Middle frontal gyrus (tissue), 1 donor: ENCODE results near the gene UFD1.
A peak's percentile ranks its signal among the peaks of the same experiment; 100 is the strongest.

ENCODE experiments used
- DNase-seq: peaks from one replicate; pipeline ENCODE4 v3.0.0-alpha.2; 2015; ENCODE audit warnings: low spot score; ENCODE audit errors: extremely low spot score

Gene UFD1, protein sequence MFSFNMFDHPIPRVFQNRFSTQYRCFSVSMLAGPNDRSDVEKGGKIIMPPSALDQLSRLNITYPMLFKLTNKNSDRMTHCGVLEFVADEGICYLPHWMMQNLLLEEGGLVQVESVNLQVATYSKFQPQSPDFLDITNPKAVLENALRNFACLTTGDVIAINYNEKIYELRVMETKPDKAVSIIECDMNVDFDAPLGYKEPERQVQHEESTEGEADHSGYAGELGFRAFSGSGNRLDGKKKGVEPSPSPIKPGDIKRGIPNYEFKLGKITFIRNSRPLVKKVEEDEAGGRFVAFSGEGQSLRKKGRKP

DNA sequence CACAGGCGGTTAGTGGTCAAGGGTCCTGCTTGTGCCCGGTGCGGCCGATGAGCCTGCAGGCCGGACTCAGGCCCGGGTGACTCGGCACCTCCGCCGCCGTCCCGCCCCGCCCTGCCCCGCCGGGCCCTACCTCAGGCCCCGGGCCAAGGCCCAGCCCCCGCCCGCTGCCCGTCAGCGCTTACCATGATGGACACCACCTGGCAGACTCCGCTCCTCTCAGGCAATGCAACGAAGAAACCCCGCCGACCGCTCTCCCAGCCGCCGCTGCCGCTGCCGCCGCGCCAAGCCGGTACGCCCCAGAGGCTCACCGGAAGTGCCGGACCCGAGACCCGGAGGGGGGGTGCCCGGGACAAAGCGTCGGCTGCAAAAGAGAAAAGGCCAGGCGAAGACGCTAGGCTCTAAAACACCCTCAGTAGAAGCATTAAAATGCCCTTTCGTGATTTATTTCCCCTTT, at the start of gene UFD1:
Gene UFD1, minus strand, starts transcription at position 293 of the 454 bp plus-strand sequence. Its CDS starts 108 bp downstream, at position 185.
- peak; percentile 44 for DNase-seq

DNA sequence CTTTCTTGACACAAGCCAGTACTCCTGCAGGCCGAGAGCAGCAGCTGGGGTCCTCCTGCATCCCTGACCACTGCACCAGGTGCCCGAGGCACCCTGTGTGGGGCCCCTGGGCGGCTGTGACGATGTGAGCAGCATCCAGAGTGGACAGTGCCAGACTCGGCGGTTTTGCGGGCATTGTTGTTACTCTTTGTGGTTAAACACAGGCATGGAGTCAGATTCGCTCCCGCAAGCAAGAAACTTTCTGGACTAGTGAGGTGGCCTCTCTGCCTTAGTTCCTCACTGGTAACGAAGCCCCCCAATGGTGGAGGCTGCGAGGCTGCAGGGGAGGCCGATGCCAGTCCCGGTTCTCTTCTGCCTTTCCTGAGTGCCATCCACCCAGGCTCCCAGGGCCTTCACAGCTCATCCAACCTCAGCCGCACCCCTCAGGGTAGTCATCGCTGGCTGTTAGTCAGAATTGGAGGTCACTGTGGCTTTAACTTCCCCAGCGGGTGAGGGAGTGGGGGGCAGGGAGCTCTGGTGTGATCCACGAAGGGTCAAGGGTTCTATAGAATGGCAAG, 48.9 kb upstream of the UFD1 start:
- no peak for DNase-seq

DNA sequence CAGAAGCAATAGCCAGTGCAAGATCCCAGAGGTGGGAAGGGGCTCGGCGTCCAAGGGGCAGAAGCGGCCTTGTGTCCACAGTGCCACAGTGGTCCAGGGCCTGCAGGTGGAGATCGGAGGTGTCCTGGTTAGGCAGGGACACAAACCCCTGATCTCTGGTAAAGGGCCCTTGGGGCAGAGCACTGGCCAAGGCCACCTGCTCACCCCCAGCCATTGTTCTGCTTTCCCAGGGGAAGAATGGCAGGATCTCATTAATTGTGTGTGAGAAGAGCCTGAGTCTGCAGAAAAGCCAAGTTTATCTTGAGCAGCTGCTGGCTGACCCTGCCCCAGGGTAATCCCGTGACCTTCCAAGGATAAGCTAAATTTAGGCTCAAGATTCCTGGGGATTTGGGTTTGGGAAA, 48.3 kb upstream of the UFD1 start:
- no peak for DNase-seq

DNA sequence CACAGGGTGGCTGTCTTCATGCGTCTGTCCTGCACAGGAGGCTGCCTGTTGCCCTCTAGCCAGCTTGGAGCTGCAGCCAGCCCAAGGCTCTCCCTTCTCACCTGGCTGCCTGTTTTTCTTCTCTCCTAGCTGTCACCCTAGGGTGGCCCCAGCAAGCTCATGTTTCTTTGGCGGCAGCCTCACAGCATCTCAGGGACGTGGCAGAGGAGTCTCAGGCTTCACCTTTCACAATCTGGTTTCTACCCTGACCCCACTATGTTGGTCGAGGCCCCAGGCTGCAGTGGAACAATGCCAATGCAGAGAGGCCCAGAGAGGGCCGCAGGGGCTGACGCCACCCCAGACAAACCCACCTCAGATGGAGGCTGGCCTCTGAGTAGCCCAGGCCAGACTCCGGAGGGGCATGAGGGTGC, 47.7 kb upstream of the UFD1 start:
- no peak for DNase-seq

DNA sequence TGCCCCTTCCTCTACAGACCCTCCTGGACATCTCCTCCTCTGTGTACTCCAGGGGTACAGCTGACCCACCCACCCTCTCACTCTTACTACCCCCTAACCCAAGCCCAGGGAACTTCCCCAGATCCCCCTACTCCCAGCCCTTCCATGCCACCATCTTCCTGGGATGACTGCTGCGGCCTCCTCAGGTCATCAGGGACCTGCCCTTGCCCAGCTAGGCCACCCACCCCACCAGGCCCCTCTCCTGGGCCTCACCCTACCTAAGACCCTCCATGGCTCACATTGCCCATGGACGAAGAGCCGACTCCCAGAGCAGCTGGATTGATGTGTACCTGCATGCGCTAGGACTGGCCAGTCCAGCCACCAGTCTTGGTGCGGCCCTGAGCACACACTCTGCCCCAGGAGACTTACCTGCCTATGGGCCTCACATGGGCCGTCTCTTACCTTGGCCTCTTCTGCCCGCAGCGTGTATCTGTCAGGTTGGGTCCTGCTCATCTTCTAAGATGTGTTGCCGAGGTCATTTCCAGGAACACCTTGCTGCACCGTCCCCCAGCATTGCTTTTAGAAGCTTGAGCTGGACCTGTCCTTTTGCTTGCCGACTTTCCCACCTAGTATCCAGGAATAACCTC, 47.2 kb upstream of the UFD1 start:
- no peak for DNase-seq

DNA sequence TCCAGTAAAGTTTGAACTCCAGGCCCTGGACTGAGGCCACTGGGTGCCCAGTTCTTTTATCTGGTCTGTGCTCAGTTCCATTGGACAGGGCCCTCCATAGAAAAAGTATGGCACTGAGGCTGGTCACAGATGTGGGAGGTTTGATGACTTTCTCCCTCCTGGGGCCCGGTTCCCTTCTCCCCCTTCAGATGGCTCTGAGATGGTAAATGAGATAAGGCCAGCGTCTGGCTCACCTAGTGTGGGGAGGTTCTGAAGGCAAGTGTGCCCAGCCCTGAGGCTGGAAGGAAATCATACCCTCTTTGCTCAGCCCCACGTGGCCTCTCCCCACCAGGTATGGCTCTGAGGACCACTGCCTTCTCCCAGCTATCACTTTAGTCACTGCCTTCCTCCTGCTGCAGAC, 46.7 kb upstream of the UFD1 start:
- no peak for DNase-seq

DNA sequence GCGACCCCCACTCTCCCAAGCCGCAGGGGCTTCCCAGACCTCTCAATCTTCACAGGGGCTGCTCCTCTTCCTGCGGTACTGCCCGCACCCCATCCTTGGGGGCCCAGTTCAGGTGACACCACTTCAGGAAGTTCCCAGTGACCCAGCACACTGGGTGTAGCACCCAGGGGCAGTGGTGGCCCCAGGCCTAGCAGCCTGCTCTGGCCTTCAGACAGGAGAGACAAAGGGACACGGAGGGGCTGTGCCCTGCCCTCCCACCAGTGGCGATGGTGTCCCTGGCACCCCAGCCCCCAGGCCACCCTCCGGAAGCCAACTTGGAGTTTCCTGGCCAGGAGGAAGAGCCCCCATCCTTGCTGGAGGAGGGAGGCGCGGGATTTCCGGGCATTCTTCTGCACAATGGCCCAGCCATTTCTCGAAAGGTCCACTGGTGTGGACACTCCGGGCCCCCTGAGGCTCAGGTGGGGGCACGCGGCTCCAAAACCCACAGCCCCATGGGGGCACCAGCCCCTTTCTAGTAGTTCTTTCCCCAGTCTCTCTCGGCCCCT, 46.2 kb upstream of the UFD1 start:
- DNase-seq = no peak

DNA sequence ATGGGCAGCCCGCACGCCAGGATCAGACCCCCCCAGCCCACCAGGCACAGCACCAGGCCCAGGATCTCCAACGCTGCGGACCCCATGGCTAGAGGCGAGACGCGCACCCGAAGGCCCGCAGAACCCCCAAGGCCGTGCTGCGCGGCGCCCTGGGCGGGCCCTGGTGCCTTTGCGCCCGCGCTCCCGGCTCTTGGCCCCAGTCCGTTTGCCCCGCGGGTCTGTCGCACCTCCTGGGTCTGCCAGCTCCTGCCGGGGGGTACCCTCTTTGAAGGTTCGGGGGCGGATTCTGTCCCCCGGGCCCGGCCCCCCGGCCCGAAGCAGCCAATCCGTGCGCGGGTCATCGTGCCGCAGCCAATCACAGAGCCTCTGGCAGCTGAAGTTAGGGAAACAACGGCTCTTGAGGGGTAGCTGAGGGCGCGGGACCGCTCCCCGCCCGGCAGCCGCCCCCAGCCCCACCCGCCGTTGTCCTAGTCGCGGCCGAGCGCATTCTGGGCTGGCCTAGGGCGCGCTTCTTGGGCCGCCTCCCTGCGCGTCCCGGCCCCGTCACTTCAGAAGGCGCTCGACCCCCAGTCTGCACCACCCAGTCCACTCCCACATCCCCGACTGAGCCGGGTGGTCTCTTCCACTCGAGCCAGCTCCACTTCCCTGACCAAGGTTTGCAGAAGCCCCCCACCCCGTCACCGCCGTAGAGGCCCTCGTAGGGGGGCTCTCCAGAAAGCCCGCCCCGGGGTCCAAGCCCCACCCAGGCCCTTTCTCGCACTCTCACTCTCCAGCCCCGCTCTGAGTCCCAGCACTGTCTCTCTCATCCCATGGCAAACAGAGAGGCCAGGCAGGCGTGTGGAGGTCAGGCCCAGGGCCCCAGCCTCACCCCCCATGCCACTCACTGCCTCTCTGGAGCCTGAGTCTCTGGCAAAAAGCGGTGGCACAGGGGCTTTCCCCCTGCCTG, 45.5 kb upstream of the UFD1 start, which contains the start of gene CLDN5:
Gene CLDN5, minus strand, starts transcription at position 241 of the 946 bp plus-strand sequence. Its CDS starts 155 bp downstream, at position 86.
- DNase-seq = no peak

DNA sequence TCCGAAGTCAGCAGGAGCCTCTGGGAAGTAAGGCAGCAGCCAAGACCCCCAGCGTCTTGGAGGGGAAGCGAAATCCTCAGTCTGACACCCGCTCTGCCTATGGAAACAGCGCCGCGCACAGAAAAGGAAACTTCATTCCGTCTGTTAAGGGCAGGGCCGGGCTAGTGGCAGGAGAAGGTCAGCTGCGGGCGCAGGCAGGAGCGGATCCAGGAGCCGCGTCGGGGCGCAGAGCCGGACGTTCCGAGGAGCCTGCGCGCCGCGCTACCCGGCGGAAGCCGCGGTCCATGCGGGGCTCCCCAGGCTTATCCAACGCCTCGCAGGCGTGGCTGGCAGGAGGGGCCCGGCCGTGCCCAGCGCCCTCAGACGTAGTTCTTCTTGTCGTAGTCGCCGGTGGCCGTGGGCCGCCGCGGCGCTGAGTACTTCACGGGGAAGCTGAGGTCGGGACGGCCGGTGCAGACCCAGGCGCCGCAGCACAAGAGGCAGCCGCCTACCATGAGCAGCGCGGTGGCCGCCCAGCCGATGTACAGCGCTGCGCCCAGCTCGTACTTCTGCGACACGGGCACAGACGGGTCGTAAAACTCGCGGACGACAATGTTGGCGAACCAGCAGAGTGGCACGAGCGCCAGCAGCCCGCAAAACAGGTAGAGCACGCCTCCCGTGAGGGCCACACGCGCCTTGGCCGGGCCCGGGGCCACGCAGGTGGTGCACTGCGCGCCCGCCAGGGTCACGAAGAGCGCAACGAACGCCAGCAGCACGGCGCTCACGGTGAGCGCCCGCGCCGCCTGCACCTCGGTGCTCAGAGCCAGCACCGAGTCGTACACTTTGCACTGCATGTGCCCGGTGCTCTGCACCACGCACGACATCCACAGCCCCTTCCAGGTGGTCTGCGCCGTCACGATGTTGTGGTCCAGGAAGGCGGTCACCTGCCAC, 44.5 kb upstream of the UFD1 start:
- no peak for DNase-seq

DNA sequence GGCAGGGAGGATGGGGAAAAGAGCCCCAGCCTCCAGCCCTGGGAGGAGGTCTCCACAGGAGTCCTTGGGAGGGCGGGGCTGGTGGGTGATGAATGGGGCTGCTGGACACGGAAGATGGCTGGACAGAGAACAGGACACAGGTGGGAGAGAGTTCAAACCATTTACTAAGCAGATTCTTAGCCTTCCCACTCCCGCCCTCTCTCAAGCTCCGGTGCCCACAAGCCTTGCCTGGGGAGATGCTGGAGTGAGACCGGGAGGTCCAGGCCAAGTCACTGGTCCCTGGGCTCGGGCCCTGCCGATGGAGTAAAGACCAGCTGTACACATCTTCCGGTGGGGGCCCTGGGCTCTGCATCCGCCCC, 43.9 kb upstream of the UFD1 start:
- DNase-seq = no peak

DNA sequence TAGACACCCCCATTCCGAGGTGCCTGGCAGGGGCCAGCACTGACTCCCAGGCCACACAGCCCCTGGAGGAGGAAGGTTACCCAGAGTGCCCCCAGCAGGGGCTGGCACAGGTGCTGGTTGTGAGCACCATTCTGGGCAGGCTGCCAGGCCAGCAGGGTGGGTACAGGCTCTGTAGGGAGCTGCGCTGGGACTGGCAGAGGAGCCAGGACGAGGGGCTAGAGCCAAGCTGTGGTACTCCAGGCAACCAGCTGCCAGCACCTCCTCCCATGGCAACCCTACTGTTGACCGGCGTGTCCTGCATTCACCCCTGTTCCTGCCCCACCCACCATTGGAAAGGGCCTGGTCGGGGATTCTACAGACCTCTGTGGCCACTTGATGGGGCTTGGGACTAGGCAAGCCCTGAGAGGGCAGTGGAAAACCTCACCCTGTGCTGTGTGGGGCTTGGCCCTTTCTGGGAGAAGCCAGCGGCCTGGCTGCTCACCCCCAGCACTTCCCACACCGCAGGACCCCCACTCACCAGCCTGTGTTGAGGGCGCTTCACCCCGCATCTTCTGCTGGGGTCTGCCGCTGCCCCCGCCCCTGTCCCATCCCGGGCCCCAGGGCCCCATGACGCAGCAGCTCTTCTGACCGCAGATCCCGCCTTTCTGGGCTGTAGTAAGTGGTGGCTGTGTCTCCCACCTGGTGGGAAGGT, 43.3 kb upstream of the UFD1 start:
- no peak for DNase-seq

DNA sequence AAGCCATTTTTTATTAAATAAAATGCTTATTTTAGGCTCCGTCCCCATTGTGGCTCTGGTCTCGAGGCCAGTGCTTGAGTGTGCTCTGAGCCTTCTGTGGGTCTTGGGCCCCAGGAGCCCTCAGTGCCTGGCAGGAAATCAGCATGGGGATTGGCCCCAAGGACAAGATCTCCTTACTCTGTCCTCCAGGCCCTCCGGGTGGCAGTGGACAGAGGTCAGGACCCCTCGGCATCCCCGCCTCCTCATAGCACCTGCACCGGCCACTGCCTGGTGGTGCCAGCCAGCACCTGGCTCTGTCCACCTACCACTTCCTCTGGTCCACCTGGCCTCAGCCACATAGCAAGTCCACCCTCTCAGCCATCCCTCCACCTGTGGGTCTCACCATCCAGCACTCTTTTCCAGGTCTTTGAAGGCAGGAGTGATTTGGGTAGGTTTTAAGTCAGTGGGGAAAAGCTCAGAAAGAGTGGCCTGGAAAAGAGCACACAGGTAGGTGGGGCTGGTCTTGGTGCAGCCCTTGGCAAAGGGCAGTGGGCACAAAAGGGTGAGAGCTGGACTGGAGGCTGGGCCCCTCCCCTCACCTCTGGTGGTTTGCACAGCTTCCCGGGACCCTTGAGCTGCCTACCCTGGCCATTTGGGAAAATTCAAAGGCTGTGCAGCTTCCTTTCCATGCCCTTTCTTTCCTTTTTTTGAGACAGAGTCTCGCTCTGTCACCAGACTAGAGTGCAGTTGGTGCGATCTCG, 41.7 kb upstream of the UFD1 start:
- DNase-seq = no peak

DNA sequence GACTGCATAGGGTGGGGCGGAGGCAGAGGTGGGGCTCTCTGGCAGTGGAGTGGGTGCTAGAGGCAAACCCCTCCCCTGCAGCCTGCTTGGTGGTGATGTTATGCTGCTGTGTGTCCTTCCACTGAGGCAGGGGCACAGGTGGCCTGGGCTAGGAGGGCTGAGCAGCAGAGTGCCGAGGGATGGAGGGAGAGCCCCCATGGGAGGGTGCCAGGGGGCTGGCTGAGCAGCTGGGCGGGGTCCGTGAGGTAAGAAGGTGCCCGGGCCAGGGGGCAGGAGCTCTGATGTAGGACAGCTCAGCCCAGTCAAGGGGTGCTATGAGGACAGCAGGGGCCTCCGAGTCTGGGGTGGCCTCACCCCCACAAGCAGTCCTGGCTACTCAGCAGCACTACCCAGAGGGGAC, 41.0 kb upstream of the UFD1 start:
- DNase-seq = no peak

DNA sequence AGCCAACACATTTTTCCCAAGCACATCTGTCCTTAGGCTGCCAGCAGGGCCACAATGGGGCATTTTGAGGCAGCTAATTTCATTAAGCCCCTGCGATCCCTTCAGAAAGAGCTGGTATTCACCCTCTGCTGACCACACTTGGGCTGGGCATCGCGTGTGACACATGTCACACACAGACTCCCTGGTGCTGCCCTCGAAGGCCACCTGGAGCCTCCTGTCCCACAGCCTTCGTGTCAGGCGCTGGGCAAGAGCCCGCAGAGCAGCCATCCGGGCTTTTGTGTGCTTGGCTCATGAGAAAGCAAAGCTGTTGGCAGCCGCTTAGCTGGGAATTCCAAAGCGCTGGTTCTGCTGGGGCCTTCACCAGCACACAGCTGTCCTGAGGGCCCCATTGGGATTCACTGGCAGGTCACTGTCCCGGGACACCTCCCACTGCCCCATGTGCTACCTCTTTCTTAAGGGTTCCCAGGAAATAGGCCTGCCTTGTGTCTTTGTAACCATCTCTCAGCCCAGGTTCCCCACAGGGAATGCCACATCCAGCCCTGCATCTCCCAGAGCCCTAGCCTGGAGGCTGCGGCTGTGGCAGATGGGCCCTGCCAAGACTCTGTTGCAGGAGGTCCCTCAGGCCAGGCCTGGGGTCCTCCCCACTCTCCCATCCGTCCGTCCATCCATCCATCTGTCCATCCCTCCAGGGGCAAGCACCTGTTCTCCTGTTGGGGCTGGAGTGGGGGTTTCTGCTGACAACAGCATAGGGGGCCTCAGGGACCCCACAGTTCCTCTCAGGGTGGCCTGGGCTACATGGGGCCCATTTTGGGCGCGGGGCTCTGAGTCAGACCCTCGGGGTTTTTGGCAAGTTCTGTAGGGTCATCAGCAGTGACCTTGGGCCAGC, 40.3 kb upstream of the UFD1 start:
- no peak for DNase-seq

DNA sequence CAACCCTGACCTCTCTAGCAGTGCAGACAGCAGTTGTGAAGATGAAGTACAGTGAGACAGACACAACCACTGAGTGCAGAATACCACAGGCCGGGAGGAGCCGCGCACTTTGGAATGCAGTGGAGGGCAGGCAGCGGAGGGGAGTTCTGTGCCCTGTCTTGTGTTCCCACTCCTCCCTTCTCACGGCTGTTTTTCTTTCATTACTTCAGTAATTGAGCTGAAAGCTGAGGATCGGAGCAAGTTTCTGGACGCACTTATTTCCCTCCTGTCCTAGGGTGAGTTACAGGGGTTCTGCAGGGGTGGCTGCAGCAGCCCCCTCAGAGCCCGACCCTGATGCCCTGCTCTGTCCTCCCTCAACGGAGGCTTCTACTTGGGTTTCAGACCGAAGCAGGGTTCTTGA, 39.6 kb upstream of the UFD1 start:
- no peak for DNase-seq

DNA sequence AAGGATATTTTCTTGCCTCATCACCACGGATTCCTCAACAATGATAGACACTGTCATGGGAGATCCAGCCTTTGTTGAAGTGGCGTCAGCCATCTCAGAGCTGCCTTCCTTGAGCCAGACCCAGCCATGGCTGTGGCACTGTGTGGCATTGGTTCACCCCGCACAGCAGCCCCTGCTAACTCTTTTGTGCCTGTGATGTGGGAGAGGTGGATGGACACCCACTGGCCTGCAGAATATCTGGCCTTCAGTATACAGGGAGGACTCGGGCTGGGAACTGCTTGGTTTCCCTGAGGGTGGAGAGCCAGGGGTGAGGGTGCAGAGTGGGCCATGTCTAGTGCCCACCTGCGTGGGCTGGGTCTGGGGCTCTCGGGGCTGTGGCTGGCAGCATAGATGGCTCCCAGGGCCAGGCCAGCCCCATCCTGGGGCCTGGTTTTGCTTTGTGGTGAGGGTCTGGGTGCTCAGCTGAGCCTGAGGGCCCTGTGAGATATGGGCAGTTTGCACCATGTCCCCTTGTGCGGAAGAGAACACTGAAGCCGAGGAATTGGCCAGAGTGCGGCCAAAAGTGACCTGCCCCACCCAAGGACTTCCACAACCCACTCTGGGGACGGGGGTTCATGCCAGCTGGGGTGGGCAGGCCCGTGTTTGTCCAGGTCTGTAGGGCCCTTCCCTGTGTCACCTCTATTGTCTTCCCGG, 39.1 kb upstream of the UFD1 start:
- no peak for DNase-seq

DNA sequence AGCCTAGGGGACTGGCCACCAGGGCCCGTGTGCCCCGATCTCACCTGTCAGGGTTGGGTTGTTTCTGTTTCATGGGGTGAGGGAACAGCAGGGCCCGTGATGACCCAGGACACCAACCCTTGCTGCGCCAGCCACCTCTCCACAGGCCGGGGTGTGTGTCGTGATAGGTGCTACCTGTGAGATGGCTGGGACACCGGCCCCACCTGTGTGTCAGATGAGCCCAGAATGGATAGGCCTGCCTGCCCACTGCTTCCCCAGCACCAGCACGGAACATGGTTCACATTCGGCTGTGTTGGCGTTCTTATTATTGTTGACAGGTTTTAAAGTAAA, 38.1 kb upstream of the UFD1 start:
- no peak for DNase-seq
